Activated CD8-positive, alpha-beta T cell treated with anti-CD3 and anti-CD28 coated beads, Interleukin-2, amount 10 ng/mL, durations not matched to agents 7 days and 5 days (primary cell): ENCODE results near the gene GPC1. TPM values are rescaled to one million over a fixed set of nuclear protein-coding genes. Genes with fewer than 3 reads are reported as not detected.

Experiments
- ATAC-seq: fragments of 150-1000 bp; cut with Tn5 transposase; one replicate; pipeline ENCODE4 v1.10.0; 2021; ENCODE audit warnings: moderate library complexity
- CTCF ChIA-PET: fragments of 350-600 bp; sonication (Branson Sonifier 250); formaldehyde crosslinking; loops from one replicate; lab custom pipeline; 2021; ENCODE audit warnings: antibody characterized with exemption; lab: Charles Lee
- POLR2A ChIA-PET: fragments of 350-600 bp; sonication (Branson Sonifier 250); formaldehyde crosslinking; loops from one replicate; lab custom pipeline; 2021; ENCODE audit warnings: antibody characterized with exemption; lab: Charles Lee
- DNase-seq: peaks from one replicate; pipeline ENCODE4 v3.0.0-alpha.2; 2020
- H3K27ac Mint-ChIP-seq: one replicate; pipeline ENCODE4 v1.8.0; 2021; ENCODE audit warnings: mild to moderate bottlenecking, mixed read lengths
- H3K27me3 Mint-ChIP-seq: one replicate; pipeline ENCODE4 v1.8.0; 2021; ENCODE audit warnings: low read depth, mixed read lengths
- H3K36me3 Mint-ChIP-seq: one replicate; pipeline ENCODE4 v1.8.0; 2021; ENCODE audit warnings: low read depth, mixed read lengths
- H3K4me1 Mint-ChIP-seq: one replicate; pipeline ENCODE4 v1.8.0; 2021; ENCODE audit warnings: low read depth, mixed read lengths
- H3K4me3 Mint-ChIP-seq: one replicate; pipeline ENCODE4 v1.8.0; 2021; ENCODE audit warnings: mild to moderate bottlenecking, mixed read lengths
- H3K9me3 Mint-ChIP-seq: one replicate; pipeline ENCODE4 v1.8.0; 2022; ENCODE audit warnings: mixed read lengths; ENCODE audit not compliant: insufficient read depth
- total RNA-seq, 2 experiments: library from RNA; stranded (reverse); gene quantifications; one replicate each; pipeline ENCODE4 v1.2.3, GENCODE V29; 2021

GPC1 gene
- total RNA-seq, 2 experiments from 2014 or later, result 4.4 to 5.7 TPM

DNA sequence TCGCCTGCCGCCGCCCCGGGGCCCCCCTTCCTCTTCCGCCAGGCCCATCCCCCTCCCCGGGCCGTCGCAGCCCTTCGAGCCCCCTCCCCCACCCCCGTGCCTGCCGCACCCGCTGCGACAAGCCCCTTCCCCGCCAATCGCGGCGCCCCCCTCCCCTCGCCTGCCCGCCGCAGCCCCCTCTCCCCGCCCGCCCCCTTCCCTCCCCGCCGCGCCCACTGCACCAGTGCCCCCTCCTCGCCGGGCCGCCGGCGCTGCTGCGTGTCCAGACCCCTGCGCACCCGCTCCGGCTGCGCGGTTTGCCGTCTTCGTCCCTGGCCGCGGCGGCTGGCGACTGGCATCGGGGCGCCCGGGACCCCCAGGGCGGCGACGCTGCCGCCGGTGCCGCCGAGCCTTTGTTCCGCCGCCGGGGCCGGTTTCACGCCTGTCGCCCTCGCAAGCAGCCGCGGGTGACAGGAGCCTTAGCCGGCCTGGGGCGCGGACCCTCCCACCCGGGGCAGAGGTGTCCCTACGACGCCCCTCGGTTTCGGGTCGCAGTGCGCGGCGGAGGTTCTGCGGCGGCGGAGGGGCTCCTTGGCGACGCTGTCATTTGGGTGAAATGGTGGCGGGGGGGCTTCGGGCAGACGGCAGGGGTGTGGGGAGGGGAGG is 18.1 kb downstream of the GPC1 start:
- CTCF ChIA-PET, result no interaction called here
- peaks cover 43% of the 10 kb centered on the region for H3K27me3 Mint-ChIP-seq
- ATAC-seq, result no peak
- H3K4me3 Mint-ChIP-seq, result no peak overlapping the region
- no peaks in the 10 kb centered on the region for H3K9me3 Mint-ChIP-seq
- H3K36me3 Mint-ChIP-seq, result no peaks in the 10 kb centered on the region
- peaks cover 6% of the 10 kb centered on the region for H3K4me1 Mint-ChIP-seq
- POLR2A ChIA-PET, result no interaction called here
- no peak for DNase-seq
- no peak overlapping the region for H3K27ac Mint-ChIP-seq

DNA sequence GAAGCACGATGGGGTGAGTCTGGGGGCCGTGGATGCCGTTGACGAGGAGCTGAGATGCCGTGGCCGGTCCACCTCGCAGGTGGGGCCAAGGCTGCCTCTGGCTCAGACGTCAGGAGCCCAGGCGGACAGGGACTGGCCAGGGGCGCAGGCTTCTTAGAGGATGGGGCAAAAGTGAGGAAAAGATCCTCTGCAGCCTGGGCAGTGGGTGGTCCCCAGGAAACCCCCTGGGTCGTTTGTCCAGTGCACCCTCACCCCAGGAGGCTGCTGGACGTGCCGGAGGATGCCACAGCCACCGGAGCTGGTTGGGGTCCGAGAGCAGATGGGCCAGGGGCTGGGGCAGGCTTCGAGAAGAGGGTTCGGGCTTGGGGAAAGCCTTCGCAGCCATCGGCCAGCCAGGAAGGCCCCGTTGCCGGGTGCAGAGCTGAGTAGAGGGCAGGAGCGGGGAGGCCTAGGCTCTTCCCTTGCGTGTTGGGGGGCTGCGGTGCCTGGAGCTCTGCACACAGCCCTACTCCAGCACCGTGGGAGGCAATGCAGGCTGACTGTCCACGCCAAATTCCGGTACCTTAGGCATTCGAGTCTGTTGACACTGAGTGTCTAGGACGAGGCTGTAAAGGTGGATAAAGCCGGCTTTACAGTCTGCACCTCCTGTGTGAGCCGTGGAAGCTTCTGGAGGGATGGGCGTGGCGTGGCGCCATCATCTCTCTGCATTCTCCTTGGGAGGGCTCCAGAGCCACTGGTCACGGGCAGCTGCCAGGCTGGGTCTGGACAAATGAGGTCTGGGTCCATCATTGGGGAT is 18.8 kb downstream of the GPC1 start:
- H3K4me1 Mint-ChIP-seq, result peaks cover 6% of the 10 kb centered on the region
- H3K27ac Mint-ChIP-seq, result no peak overlapping the region
- ATAC-seq (no peak), DNase-seq (no peak)
- POLR2A ChIA-PET, result no interaction called here
- H3K4me3 Mint-ChIP-seq, result no peak overlapping the region
- no peaks in the 10 kb centered on the region for H3K36me3 Mint-ChIP-seq
- no peaks in the 10 kb centered on the region for H3K9me3 Mint-ChIP-seq
- CTCF ChIA-PET, result no interaction called here
- peaks cover 43% of the 10 kb centered on the region for H3K27me3 Mint-ChIP-seq

DNA sequence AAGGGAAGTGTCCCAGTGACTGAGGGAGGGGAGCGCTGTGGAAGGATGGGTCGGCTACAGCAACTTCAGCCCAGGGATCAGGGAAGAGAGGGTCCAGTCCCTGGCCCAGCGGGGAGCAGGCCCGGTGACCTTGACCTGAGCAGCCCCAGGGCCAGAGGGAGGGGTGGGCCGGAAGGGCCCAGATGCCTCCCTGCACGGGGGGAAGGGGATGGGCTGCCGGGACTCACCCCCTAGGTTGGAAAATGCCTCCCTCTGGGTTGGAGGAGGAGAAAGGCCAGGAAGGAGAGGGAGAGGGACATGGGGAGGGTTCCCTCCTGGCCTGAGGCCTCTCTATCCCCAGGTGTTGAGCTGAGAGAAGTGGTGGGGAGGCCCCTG is 19.8 kb downstream of the GPC1 start:
- H3K27ac Mint-ChIP-seq, result no peak overlapping the region
- no peaks in the 10 kb centered on the region for H3K36me3 Mint-ChIP-seq
- ChIA-PET POLR2A (no interaction called here), CTCF (no interaction called here)
- peaks cover 6% of the 10 kb centered on the region for H3K4me1 Mint-ChIP-seq
- DNase-seq, result no peak
- H3K27me3 Mint-ChIP-seq, result peaks cover 43% of the 10 kb centered on the region
- ATAC-seq, result no peak
- no peaks in the 10 kb centered on the region for H3K9me3 Mint-ChIP-seq
- no peak overlapping the region for H3K4me3 Mint-ChIP-seq

DNA sequence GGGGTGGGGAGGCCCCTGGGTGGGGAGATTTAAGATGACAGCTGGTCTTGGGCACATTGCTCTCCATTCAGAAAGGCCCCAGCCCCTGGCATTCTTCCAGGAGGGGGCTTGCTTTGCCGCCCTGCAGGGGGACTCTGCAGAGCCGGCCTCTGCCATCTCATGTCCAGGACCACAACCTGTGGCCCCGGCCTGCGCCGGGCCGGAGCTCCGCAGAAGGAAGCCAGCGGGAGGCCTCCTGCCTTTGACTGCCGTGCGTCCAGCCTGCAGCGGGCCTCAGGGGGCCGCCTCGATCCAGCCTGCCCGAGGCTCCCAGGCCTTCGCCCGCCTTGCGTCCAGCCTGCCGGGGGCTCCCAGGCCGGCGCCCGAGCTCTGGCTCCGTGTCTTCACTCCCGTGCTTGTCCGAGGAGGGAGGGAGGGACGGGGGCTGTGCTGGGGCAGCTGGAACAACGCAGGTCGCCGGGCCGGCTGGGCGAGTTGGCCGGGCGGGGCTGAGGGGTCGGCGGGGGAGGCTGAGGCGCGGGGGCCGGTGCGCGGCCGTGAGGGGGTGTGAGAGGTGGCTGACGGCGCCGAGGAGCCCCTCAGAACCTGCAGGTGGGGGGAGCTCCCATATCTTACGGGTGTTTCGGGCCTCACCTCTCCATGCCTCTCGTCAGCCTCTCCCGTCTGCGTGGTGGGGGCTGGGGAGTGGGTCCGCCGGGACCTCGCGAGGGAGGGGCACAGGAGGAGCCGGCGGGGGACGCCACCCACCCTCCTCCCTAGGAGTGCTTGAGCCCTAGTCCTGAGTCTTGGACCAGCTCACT is 20.4 kb downstream of the GPC1 start:
- H3K27me3 Mint-ChIP-seq, result peaks cover 38% of the 10 kb centered on the region
- ChIA-PET POLR2A (no interaction called here), CTCF (no interaction called here)
- H3K36me3 Mint-ChIP-seq, result no peaks in the 10 kb centered on the region
- H3K4me1 Mint-ChIP-seq, result peaks cover 6% of the 10 kb centered on the region
- DNase-seq, result no peak
- no peak overlapping the region for H3K27ac Mint-ChIP-seq
- no peak overlapping the region for H3K4me3 Mint-ChIP-seq
- ATAC-seq, result no peak
- no peaks in the 10 kb centered on the region for H3K9me3 Mint-ChIP-seq

DNA sequence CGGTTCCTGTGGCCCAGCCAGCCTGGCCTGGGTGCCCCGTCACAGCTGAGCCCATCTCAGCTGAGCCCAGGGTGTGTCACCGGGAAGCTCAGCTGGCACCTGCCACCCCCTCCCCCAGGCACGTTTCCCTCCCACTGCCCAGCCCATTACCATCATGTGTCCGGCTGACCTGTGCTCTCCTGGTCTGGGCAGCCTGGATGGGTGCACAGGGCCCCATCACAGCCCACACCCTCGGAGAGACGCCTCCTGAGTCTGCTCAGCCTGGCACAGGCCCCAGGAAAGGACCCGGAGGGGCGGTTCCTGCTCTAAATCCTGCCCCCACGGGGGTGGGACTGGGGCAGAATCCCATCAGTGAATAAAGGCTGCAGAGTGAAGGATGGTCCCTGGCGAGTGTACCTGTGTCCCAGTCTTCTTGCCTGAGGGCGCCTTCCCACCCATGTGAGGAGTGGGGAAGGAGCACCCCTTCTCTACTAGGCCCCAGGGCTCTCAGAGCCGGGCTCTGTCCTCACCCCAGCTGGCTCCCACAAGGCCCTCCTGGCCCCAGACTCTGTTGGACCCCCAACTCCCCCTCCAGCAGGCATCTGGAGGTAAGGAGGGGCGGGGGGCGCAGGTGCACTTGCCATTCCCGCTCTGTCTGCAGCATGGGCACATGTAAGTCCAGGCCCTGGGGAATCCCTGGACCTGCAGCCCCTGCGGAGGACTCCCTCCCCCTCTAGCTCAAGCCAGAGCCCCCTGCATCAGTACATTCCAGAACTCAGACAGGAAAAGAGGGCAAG is 21.2 kb downstream of the GPC1 start:
- CTCF ChIA-PET, result no interaction called here
- DNase-seq, result no peak
- peaks cover 32% of the 10 kb centered on the region for H3K27me3 Mint-ChIP-seq
- no peaks in the 10 kb centered on the region for H3K36me3 Mint-ChIP-seq
- H3K27ac Mint-ChIP-seq, result no peak overlapping the region
- POLR2A ChIA-PET, result no interaction called here
- no peak for ATAC-seq
- no peak overlapping the region for H3K4me3 Mint-ChIP-seq
- no peaks in the 10 kb centered on the region for H3K9me3 Mint-ChIP-seq
- H3K4me1 Mint-ChIP-seq, result peaks cover 6% of the 10 kb centered on the region

DNA sequence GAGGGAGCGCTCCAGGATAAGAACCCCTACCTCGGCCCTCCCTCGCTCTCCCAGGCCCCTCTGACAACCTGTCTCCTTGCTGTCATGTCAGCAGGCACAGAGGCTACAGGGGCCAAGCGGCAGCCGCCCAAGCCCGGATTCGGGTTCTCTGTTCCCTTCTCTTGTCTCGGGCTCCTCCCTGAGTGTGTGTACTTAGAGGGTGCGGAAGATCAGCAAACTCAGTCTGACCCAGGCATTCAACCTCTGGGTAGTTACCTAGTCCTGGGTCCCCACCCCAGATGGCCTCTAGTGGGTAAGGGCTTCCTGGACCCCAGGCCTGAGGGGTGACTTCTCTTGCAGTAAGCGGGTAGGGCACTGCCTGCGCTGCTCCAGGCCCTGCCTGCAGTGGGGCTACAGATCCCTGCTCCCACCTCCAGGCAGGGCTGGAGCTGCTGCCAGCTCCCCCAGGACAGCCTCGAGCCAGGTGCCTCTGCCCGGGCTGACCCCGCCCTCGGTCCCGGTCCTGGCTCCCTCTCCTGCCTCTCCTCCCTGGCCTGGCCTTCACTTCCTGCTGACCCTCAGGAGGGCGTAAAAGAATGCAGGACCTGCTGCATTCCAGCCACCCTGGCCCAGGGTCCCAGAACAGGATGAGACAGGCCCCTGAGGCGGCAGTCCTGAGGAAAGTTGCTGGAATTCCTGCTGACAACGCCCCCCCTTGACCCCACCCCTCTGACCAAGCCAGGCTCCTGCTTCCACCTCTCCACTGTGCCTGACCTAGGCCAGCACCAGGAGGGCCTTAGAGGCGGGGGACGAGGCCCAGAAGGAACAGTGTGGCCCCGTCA is 22.0 kb downstream of the GPC1 start:
- no peak overlapping the region for H3K4me3 Mint-ChIP-seq
- no peaks in the 10 kb centered on the region for H3K9me3 Mint-ChIP-seq
- peaks cover 4% of the 10 kb centered on the region for H3K4me1 Mint-ChIP-seq
- DNase-seq (no peak), ATAC-seq (no peak)
- CTCF ChIA-PET, result interaction anchor here (0.6 to 0.7 kb wide), 2 partner anchors 108 to 269 kb away, joined by 3 read pairs; no protein-coding TSS in a partner anchor
- POLR2A ChIA-PET, result no interaction called here
- no peak overlapping the region for H3K27ac Mint-ChIP-seq
- H3K27me3 Mint-ChIP-seq, result peaks cover 27% of the 10 kb centered on the region
- no peaks in the 10 kb centered on the region for H3K36me3 Mint-ChIP-seq

DNA sequence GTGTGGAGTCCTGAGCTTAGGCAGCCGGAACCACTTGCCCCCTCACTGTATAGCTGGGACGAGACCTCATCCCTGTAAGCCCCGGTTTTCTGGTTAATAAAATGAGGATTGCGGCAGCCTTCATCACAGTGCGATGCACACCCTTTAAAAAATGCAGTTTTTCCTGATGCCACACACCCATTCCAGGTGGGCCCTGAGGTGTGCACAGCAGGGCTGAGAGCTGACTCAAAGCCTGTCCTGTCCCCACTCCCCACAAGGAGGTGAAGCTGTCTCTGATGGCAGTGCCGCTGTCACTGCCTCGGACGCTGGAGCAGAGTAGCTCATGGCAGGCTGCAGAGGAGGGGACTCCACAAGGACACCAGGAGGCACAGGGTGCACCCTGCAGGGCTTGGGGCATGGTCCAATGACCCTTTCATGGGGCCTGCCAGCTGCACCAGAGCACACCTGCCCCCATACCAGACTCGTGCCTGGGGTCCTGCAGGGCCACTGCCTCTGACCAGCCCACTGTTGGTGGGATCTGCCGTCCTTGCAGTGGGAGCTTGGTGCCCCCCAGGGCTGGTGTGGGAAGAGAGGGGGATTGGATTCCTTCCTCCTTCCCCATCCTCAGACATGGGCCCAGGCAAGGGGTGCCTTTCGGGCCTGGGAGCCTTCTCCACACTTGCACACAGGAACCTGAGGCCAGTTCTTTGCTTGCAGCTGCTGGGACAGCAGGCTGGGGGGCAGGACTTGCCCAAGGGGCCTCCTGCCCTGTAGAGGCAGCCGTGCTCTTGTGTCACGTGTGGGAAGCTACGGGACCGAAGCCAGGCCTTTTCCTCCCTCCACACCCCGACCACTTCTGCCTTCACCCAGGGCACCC is 22.8 kb downstream of the GPC1 start:
- H3K36me3 Mint-ChIP-seq, result no peaks in the 10 kb centered on the region
- peaks cover 25% of the 10 kb centered on the region for H3K27me3 Mint-ChIP-seq
- no peak for DNase-seq
- H3K4me1 Mint-ChIP-seq, result peaks cover 4% of the 10 kb centered on the region
- no peak overlapping the region for H3K27ac Mint-ChIP-seq
- no peak overlapping the region for H3K4me3 Mint-ChIP-seq
- ATAC-seq, result no peak
- ChIA-PET POLR2A (no interaction called here), CTCF (interaction anchor here (0.6 to 0.7 kb wide), 2 partner anchors 107 to 268 kb away, joined by 3 read pairs; no protein-coding TSS in a partner anchor)
- H3K9me3 Mint-ChIP-seq, result no peaks in the 10 kb centered on the region

DNA sequence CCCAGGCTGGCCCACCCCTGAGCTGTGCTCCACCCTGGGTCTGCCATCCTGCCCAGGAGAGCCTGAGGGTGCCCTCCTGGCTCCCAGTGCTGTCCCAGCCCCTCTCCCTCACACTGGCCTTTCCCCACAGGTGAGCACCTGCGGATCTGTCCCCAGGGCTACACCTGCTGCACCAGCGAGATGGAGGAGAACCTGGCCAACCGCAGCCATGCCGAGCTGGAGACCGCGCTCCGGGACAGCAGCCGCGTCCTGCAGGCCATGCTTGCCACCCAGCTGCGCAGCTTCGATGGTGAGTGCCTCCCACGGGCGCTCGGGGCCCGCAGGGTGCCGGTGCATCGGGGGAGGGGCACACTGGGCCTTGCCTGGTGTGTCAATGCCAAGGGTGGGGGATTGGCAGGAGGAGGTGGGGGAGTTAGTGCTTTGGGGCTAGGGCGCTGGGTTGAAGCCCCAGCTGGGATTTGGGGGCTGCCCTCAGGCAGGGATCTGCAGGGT is 23.5 kb downstream of the GPC1 start:
- Mint-ChIP-seq H3K27ac (no peak overlapping the region), H3K4me1 (peaks cover 3% of the 10 kb centered on the region), H3K36me3 (no peaks in the 10 kb centered on the region), H3K9me3 (no peaks in the 10 kb centered on the region), H3K27me3 (peaks cover 24% of the 10 kb centered on the region), H3K4me3 (no peak overlapping the region)
- no peak for ATAC-seq
- ChIA-PET CTCF (no interaction called here), POLR2A (no interaction called here)
- DNase-seq, result no peak

DNA sequence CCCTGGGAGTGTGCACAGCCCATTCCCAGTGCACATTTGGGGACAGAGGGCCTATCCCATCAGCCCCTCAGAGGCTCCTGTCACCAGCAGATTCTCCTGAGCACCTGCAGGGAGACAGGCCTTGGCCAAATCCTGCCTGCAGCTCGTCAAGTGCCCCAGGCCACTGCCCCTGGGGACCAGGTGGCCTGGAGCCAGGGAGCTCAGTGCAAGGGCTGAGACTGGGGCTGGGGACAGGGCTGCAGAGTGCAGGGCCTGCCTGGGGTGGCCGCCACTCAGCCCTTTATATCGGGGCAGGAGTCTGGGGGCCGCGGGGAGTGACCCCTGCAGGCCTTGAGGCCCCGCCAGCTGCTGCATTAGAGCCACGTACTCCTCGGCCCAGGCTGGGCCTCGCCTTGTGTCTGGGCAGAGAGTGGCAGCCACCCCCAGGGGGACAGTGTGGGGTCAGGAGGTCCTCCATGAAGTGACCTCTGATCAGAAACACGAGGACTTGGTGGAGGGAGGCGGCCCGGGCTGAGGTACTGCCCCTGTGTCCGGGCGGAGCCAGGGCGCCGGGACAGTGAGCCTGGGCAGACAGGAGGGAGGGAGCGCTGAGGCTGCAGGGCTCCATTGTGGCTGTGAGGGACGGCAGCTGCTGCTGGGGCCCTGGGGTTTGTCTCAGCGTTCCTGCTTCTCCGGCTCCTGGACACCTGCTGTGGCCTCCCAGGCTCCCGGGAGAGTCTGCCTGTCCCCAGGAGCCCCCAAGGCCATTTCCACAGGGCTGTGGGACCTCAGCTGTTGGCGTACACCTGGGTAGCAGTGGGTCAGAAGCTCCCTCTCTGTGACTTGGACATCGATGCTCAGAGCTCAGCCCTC is 24.2 kb downstream of the GPC1 start:
- peaks cover 17% of the 10 kb centered on the region for H3K27me3 Mint-ChIP-seq
- ChIA-PET POLR2A (no interaction called here), CTCF (no interaction called here)
- H3K27ac Mint-ChIP-seq, result no peak overlapping the region
- ATAC-seq, result no peak
- H3K9me3 Mint-ChIP-seq, result no peaks in the 10 kb centered on the region
- no peak for DNase-seq
- peaks cover 1% of the 10 kb centered on the region for H3K4me1 Mint-ChIP-seq
- no peaks in the 10 kb centered on the region for H3K36me3 Mint-ChIP-seq
- H3K4me3 Mint-ChIP-seq, result no peak overlapping the region
